HG02759 (cell line): ENCODE data around the gene SIN3A.
"Not testable (repeated sequence)": the region's sequence is repeated elsewhere in the genome, so short reads cannot be mapped to it uniquely, and the experiment has no call there.

Experiments used
- ATAC-seq: cut with Tn5 transposase; IDR thresholded peaks from one replicate; pipeline ENCODE4 v1.9.1; 2021; ENCODE audit warnings: mild to moderate bottlenecking, moderate library complexity; ENCODE audit not compliant: unreplicated experiment

Gene SIN3A

DNA sequence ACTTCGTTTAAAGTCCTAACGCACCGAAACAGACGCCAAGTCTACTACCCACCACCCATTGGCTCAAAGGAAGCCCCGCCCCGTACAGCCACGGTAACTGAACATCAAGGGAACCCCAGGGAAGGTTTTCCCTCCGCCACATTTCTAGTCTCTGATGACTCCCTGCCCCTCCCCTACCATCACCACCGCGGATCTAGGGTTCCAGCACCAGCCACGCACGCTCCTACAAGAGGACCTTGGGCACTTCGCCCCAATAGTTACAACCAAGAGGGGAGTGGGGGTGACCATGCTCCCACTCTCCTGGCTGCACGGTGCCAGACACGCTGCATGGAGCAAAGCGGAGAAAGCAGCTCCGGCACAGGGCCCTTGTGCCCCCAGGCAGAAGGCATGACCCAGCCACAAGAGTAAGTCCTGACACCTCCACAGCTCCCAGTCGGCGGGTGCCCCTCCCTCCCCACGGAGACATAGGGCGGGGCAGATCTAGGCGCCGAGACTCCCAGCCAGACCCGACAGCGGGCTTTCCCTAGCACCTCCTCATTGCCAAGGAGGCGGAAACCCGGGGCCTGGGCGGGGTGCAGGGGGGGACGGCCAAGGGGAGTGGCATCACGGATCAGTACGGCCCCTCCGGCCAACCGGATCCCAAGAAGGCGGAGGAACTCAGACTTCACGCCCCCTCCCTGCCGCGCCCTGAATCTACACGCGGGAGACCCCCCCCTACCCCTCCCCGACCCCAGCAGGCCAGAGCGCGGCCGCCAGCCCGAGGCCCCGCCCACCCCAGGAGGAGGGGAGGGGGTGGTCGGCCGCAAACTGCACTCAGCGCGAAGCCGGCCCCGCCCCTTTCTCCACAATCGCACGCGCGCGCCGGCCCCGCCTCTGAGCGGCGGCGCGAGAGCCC is 936 bp downstream of the SIN3A start:
- peak; percentile 24 for ATAC-seq

DNA sequence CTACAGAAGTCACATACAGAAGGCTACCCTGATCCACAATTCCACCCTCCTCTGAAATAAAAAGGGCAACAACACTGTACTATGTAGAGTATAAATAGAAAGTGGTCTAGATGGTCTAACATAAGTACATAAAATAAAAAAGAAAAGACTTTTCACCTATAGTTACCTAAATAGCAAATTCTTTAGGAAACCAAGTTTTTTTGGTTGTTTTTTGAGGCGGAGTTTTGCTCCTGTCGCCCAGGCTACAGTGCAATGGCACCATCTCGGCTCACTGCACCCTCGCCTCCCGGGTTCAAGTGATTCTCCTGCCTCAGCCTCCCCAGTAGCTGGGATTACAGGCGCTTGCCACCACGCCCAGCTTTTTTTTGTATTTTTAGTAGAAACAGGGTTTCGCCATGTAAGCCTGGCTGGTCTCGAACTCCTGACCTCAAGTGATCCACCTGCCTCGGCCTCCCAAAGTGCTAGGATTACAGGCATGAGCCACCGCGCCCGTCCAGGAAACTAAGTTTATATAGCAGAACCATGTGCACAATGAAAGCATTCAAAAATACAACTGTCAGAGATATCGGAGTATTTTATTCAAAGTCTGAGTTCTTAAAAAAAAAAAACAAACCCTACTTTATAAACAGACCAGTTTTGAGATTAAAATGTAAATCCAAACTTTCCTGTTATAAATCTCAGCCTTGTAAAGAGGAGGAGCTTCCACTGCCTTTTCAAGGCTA is 1.7 kb downstream of the SIN3A start:
- ATAC-seq, result no peak

- ATAC-seq, result not testable (repeated sequence)
Observed at GRCh38 chr15:75448171-75448570, 3.3 kb downstream of the SIN3A start.

GRCh38 chr15:75446151-75446550 is 5.3 kb downstream of the SIN3A start:
- ATAC-seq, result no peak

GRCh38 chr15:75445324-75445723 is 6.2 kb downstream of the SIN3A start:
- ATAC-seq, result not testable (repeated sequence)

- ATAC-seq, result not testable (repeated sequence)
Observed at GRCh38 chr15:75443972-75444453, 7.5 kb downstream of the SIN3A start.

DNA sequence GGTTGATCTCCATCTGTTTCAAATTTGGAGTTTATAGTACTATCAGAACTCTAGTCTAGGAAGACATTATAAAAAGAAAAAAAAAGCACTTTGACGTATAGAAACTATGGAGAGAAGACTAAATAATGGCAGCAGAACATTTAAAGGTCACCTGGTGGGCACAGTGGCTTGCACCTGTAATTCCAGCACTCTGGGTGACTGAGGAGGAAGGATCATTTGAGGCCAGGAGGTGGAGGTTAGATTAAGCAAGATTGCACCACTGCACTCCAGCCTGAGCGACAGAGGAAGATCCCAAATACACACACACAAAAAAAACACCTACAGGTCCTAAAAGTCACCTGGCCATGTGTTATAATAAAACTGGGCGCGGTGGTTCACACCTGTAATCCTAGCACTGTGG is 13.8 kb downstream of the SIN3A start:
- no peak for ATAC-seq

- ATAC-seq, result no peak
Observed at GRCh38 chr15:75436881-75437280, 14.6 kb downstream of the SIN3A start.

GRCh38 chr15:75431682-75432081 is 19.8 kb downstream of the SIN3A start:
- no peak for ATAC-seq

DNA sequence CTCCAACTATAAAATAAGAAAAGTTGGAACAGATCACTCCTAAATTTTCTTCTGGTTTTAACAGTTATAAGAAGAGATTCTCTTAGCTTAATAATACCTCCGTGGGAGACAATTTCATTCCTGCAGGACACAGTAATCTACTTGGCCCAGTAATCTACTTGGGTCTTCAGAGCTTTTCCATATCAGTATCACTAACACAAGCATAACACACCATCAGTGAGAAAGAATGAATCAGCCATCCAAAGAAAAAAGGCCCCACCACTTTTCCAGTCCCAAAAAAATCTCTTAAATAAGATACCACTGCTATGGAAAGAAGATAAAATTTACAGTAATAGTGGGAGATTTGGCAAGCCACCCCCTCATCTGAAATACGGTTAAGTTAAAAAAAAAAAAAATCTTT is 20.2 kb downstream of the SIN3A start:
- ATAC-seq, result no peak

- no peak for ATAC-seq
Observed at GRCh38 chr15:75430259-75430658, 21.2 kb downstream of the SIN3A start.

DNA sequence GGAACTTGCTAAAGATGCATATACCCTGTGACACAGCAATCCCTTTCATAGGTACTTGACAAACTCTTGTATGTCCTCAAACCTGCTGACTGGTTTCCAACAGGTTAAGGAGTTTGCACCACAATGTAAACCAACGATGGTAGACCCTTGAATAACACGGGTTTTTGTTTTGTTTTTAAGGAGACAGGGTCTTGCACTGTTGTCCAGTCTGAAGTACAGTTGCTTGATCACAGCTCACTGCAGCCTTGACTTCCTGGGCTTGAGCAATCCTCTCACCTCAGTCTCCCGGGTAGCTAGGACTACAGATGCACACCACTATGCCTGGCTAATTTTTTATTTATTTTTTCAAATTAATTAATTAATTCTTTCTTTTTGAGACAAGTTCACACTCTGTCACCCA is 23.3 kb downstream of the SIN3A start:
- no peak for ATAC-seq

- ATAC-seq, result no peak
Observed at GRCh38 chr15:75425966-75426500, 25.5 kb downstream of the SIN3A start.

DNA sequence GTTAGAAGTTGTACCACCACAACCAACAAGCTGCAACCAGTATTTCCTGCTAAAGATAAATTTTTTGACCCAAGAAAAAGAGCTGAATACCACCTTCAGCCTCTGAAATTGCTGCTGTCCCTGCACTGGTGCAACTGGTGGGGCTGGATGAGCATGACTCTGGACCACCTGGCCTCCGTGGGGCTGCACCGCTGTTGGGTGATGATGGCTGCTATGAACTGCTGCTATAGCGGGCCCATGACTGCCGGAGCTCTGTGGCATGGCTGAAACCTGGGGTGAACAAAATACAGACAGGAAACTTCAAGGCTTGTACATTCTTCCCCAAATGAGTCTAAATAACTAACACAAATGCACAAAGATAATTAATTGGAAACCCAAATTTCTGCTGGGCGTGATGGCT is 28.9 kb downstream of the SIN3A start:
- ATAC-seq, result no peak

- no peak for ATAC-seq
Observed at GRCh38 chr15:75420698-75421097, 30.8 kb downstream of the SIN3A start.

DNA sequence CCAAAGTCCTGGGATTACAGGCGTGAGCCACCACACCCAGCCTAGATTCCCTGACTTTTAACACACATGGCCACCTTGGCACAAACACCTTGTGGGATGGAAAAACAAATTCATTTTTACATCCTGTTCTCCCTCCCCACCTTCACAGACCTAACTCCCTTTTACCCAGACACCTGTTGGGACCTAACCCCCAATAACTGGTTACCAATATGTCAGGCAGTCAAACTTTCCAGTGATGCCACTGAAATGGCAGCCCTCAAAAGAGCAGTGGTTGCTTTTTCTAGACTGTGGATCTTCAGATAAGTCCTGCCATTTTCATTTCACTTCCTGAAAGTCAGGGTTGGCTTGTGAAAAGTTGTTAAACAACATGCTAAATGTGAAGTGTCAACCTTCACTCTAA is 34.9 kb downstream of the SIN3A start:
- no peak for ATAC-seq

DNA sequence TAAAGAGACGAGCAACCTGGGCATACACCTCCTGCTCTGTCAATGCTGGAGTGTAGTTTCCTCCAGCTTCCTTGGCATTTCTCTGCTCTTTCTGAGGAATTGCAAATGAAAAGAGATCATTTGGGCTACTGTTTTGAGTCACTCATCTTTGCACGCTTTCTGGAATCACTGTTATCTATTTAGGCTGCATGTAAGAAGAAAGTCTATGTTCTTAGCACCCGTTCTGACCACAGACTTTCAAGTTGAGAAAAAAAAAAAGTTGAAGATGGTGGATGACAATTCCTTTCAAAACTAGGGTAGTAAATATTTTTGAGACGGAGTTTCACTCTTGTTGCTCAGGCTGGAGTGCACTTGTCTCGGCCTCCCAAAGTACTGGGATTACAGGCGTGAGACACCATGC is 41.3 kb downstream of the SIN3A start:
- ATAC-seq, result no peak

- no peak for ATAC-seq
Observed at GRCh38 chr15:75407083-75407482, 44.4 kb downstream of the SIN3A start.

GRCh38 chr15:75403892-75404291 is 47.6 kb downstream of the SIN3A start:
- no peak for ATAC-seq

- no peak for ATAC-seq
Observed at GRCh38 chr15:75397494-75397893, 54.0 kb downstream of the SIN3A start.

DNA sequence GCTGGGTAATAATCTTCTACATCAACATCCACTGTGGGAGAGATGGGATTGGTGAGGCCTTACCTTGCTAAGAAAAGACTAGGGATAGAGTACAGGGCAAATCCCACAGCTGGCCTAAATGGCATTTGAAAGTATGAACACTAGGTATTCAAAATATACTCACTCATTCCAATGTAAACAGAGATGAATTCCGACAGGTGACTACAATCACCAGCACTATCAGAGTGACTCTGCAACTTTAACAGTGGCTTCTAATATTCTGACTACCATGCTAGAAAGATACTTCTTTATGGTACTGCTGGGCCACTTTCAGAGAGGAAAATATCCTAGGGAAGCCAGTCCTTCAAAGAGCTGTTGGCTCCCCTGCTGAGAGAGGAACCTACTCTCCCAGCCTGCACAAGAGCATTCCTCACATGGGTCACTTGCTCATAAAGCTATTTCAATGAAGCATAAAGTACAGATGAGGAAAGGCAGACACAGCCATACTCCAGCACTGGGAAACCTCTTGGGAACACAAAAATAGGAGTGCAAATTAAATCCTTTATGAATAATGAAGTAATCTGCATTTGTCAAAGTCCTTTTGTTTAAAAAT is 61.6 kb downstream of the SIN3A start:
- no peak for ATAC-seq
